K562 (cell line): ENCODE measurements around the gene SF3B4. TPM values are rescaled to one million over a fixed set of nuclear protein-coding genes. Genes with fewer than 3 reads are reported as not detected.

Experiments used
- ATAC-seq: fragments of 200-7000 bp; cut with Tn5 transposase; 3 replicates; pipeline ENCODE4 v1.9.1; 2020; ENCODE audit warnings: moderate library complexity
- Bru-seq: library from RNA; stranded (reverse); fragments of 400-500 nt; gene quantifications from one replicate; lab custom pipeline; 2021; lab: Mats Ljungman, UMichigan
- BruChase-seq, 2 experiments: library from RNA; stranded (reverse); fragments of 400-500 nt; gene quantifications; one replicate each; lab custom pipeline; 2021; lab: Mats Ljungman, UMichigan
- BruUV-seq: library from RNA; stranded (reverse); fragments of 400-500 nt; replicated peaks from 2 replicates; lab custom pipeline; 2021; lab: Mats Ljungman, UMichigan
- CTCF ChIA-PET: fragments of 300-600 bp; formaldehyde crosslinking; extraction: SDS; loops from one replicate; lab custom pipeline; 2021; ENCODE audit warnings: low intra/inter-chr PET ratio; lab: Yijun Ruan, JAX
- POLR2A ChIA-PET: fragments of 300-600, 350-650 bp; sonication (Branson Sonifier 250); formaldehyde crosslinking; extraction: SDS; loops from one replicate; lab custom pipeline; 2021; ENCODE audit warnings: antibody characterized with exemption, inconsistent platforms; lab: Yijun Ruan, JAX
- DNase-seq, 4 experiments: peaks; one replicate each; pipeline versions ENCODE4 v3.0.0 to v3.0.0-alpha.2; 2011 to 2018; ENCODE audit warnings: low spot score in 3 of 4, mixed read lengths in 3 of 4; ENCODE audit errors: extremely low read depth in 1 of 4
- FAIRE-seq: peaks from 2 replicates; lab custom pipeline; 2011; peaks lifted over from hg19 to GRCh38; lab: Jason Lieb, UNC
- H2AFZ ChIP-seq: 2 replicates; pipeline ENCODE4 v1.6.0; 2011; ENCODE audit warnings: low read depth, low read length, control low read depth, inconsistent platforms
- H3K27ac ChIP-seq: fragments of 200-600 bp; 3 replicates; pipeline ENCODE4 v1.8.0; 2011; ENCODE audit warnings: low read depth, mild to moderate bottlenecking, control low read depth, inconsistent platforms, low read length, moderate library complexity, mixed read lengths; ENCODE audit errors: extremely low read depth
- H3K27me3 ChIP-seq, 2 experiments: fragments of 300-600 bp in 1 of 2; 2 replicates in 1 of 2; 3 replicates in 1 of 2; pipeline versions ENCODE4 v1.6.0 to v1.8.0; 2011; ENCODE audit warnings: inconsistent platforms in 2 of 2, low read length in 2 of 2, mild to moderate bottlenecking in 1 of 2, mixed read lengths in 1 of 2, moderate library complexity in 1 of 2; ENCODE audit not compliant: control insufficient read depth in 2 of 2, insufficient read depth in 2 of 2
- H3K36me3 ChIP-seq: fragments of 300-600 bp; 3 replicates; pipeline ENCODE4 v1.8.0; 2011; ENCODE audit warnings: mild to moderate bottlenecking, low read length, inconsistent platforms; ENCODE audit not compliant: control insufficient read depth, insufficient read depth
- H3K4me1 ChIP-seq, 2 experiments: fragments of 200-600 bp in 1 of 2; replicated peaks in 1 of 2; 2 replicates in 1 of 2; 3 replicates in 1 of 2; pipeline versions ENCODE4 v1.5.1 to v1.8.0; 2011; ENCODE audit warnings: inconsistent platforms in 2 of 2, low read length in 2 of 2, mild to moderate bottlenecking in 1 of 2, mixed read lengths in 1 of 2, moderate library complexity in 1 of 2; ENCODE audit not compliant: control insufficient read depth in 2 of 2, insufficient read depth in 2 of 2
- H3K4me2 ChIP-seq: 2 replicates; pipeline ENCODE4 v1.6.1; 2011; ENCODE audit warnings: low read length, control low read depth, inconsistent platforms, mixed read lengths; ENCODE audit not compliant: insufficient read depth
- H3K4me3 ChIP-seq: fragments of 200-600 bp; sonication (generic), shearing (Covaris generic); 2 replicates; pipeline ENCODE4 v1.5.1; 2016; ENCODE audit warnings: control low read depth, inconsistent platforms
- H3K79me2 ChIP-seq: fragments of 200-600 bp; 3 replicates; pipeline ENCODE4 v1.8.0; 2011; ENCODE audit warnings: low read length, inconsistent platforms; ENCODE audit not compliant: control insufficient read depth, insufficient read depth
- H3K9ac ChIP-seq, 2 experiments: 2 replicates each; pipeline versions ENCODE4 v1.6.0 to v1.6.1; 2011; ENCODE audit warnings: low read depth in 2 of 2, low read length in 2 of 2, control low read depth in 1 of 2, inconsistent platforms in 1 of 2, mild to moderate bottlenecking in 1 of 2, mixed read lengths in 1 of 2; ENCODE audit not compliant: insufficient read depth in 1 of 2
- H3K9me1 ChIP-seq: one replicate; pipeline ENCODE4 v1.6.0; 2011; ENCODE audit warnings: inconsistent platforms, mild to moderate bottlenecking, low read length, moderate library complexity; ENCODE audit not compliant: control insufficient read depth, insufficient read depth
- H3K9me3 ChIP-seq: replicated peaks from 2 replicates; pipeline ENCODE4 v1.5.1; 2011; ENCODE audit warnings: low read depth, low read length, inconsistent platforms; ENCODE audit not compliant: control insufficient read depth, insufficient read depth
- H4K20me1 ChIP-seq: replicated peaks from 2 replicates; pipeline ENCODE4 v1.6.1; 2011; ENCODE audit warnings: low read length, inconsistent platforms, mixed read lengths; ENCODE audit not compliant: control insufficient read depth, insufficient read depth
- BACH1 ChIP-seq: fragments of 200-800 bp; sonication (Bioruptor generic); IDR thresholded peaks from 2 replicates; pipeline ENCODE4 v1.6.1; 2016; ENCODE audit warnings: missing genetic modification characterization, missing compliant biosample characterization
- CREB5 ChIP-seq: fragments of 250-450 bp; sonication (Bioruptor Pico); IDR thresholded peaks from 2 replicates; pipeline ENCODE4 v1.5.0; 2020; ENCODE audit warnings: mild to moderate bottlenecking
- ZC3H4 ChIP-seq: sonication (generic); formaldehyde crosslinking; IDR thresholded peaks from 2 replicates; pipeline ENCODE4 v1.9.0; 2021; ENCODE audit warnings: missing genetic modification reagents, borderline replicate concordance
- ZNF318 ChIP-seq, 2 experiments: fragments of 450-650 bp; IDR thresholded peaks; 2 replicates each; pipeline ENCODE4 v1.6.1; 2016; ENCODE audit warnings: mild to moderate bottlenecking in 2 of 2, borderline replicate concordance in 1 of 2, low read depth in 1 of 2, moderate library complexity in 1 of 2
- WGBS: fragments of 100-300 bp; shearing (Covaris generic); methylation state at CpG from one replicate; pipeline ENCODE4 v1.1.6; 2016; ENCODE audit warnings: low coverage, mixed read lengths; ENCODE audit not compliant: insufficient coverage; ENCODE audit errors: missing lambda C conversion rate; 5-methylcytosine and 5-hydroxymethylcytosine counted together
- in situ Hi-C: fragments of 300-500 bp; cut with MboI; formaldehyde crosslinking; loops from 4 replicates; pipeline ENCODE4 v1.15.0; 2018; ENCODE audit warnings: inconsistent platforms, mixed read lengths
- intact Hi-C: fragments of 100-400 bp; cut with micrococcal nuclease; formaldehyde crosslinking; loops from 2 replicates; pipeline ENCODE4 v1.14.2; 2022
- long read RNA-seq, 3 experiments: library from polyadenylated mRNA in 2 of 3; library from RNA in 1 of 3; unstranded in 2 of 3; stranded (forward) in 1 of 3; transcript quantifications; one replicate each; pipeline ENCODE4 v2.0.0, GENCODE V29; 2019 to 2022
- polyA minus RNA-seq, 3 experiments: library from RNA; depleted of rRNA, polyadenylated mRNA; stranded (reverse); fragments of >200 nt; gene quantifications; 2 replicates each; pipeline ENCODE4 v1.2.3, GENCODE V29; 2011
- polyA plus RNA-seq, 8 experiments: library from polyadenylated mRNA; depleted of rRNA in 4 of 8; stranded (reverse) in 5 of 8; unstranded in 3 of 8; fragments of >200 nt; fragmentation: Nextera tagmentation in 2 of 8; fragmentation: Illumina TruSeq in 1 of 8; extraction: Ambion mirVana in 2 of 8; extraction: Trizol in 1 of 8; gene quantifications; 2 replicates each; pipeline versions ENCODE4 v1.2.1 to v1.2.3, GENCODE V29; 2011 to 2014; ENCODE audit warnings: inconsistent platforms in 1 of 8, missing spikeins in 1 of 8
- total RNA-seq, 7 experiments: library from RNA; depleted of rRNA in 6 of 7; stranded (reverse); fragments of >200 nt in 6 of 7; fragmentation: Illumina TruSeq in 2 of 7; extraction: Trizol in 2 of 7; gene quantifications; 2 replicates each; pipeline versions ENCODE4 v1.2.1 to v1.2.3, GENCODE V29; 2011 to 2021; ENCODE audit warnings: low replicate concordance in 1 of 7

Gene SF3B4
- total RNA-seq (2011; cell fraction: chromatin; rRNA removed; ENCODE audit: low replicate concordance) = 36.8 and 50.0 TPM in 2 replicates
- 22.8 and 30.1 TPM in 2 replicates for total RNA-seq (2011; cell fraction: nucleolus; rRNA removed)
- total RNA-seq (2011; cell fraction: nucleoplasm; rRNA removed) = 21.9 and 22.2 TPM in 2 replicates
- 11.0 and 13.0 TPM in 2 replicates for total RNA-seq (2014; rRNA removed)
- 28.2 and 28.4 TPM in 2 replicates for total RNA-seq (2014; rRNA removed; fragmentation: Illumina TruSeq; extraction: Trizol)
- 30.0 and 31.3 TPM in 2 replicates for total RNA-seq (2015; rRNA removed; fragmentation: Illumina TruSeq; extraction: Trizol)
- 78.5 and 87.1 TPM in 2 replicates for total RNA-seq (2021)
- 18.1 and 33.3 TPM in 2 replicates for polyA plus RNA-seq (2011; rRNA removed)
- 20.3 and 35.8 TPM in 2 replicates for polyA plus RNA-seq (2011; cell fraction: cytosol; rRNA removed)
- polyA plus RNA-seq (2011; cell fraction: nucleus; rRNA removed) = 21.9 and 25.6 TPM in 2 replicates
- 62.3 and 73.0 TPM in 2 replicates for polyA plus RNA-seq (2012)
- 88.0 and 101 TPM in 2 replicates for polyA plus RNA-seq (2014; fragmentation: Illumina TruSeq; extraction: Trizol)
- 1 to 10 TPM; 3.0 to 8.3 TPM for polyA plus RNA-seq (2014; fragmentation: Nextera tagmentation; extraction: Ambion mirVana)
- 22.8 and 26.1 TPM in 2 replicates for polyA plus RNA-seq (2014; rRNA removed)
- 25.2 and 30.7 TPM in 2 replicates for polyA minus RNA-seq (2011; rRNA and poly(A)+ RNA removed)
- 22.9 and 35.8 TPM in 2 replicates for polyA minus RNA-seq (2011; cell fraction: cytosol; rRNA and poly(A)+ RNA removed)
- polyA minus RNA-seq (2011; cell fraction: nucleus; rRNA and poly(A)+ RNA removed) = 15.2 and 21.9 TPM in 2 replicates
- percentile 94 among the genes with signal in this experiment for Bru-seq, nascent RNA
- BruChase-seq, experiment 1, labeled RNA remaining after a 2-hour chase = percentile 94 among the genes with signal in this experiment
- percentile 95 among the genes with signal in this experiment for BruChase-seq, experiment 2, labeled RNA remaining after a 6-hour chase
- long read RNA-seq, experiment 1, transcript SF3B4-201 (6 exons, 2,085 nt) = major isoform, 59 of 143 reads
- long read RNA-seq, experiment 1, partial matches to known transcripts = 81 of 143 reads
- long read RNA-seq, experiment 1, other reads (novel, unspliced or antisense) = 3 of 143 reads
- long read RNA-seq, experiment 2, transcript SF3B4-201 (6 exons, 2,085 nt) = major isoform, 104 of 146 reads
- long read RNA-seq, experiment 2, partial matches to known transcripts = 37 of 146 reads
- long read RNA-seq, experiment 2, other reads (novel, unspliced or antisense) = 5 of 146 reads
- long read RNA-seq, experiment 3, transcript SF3B4-201 (6 exons, 2,085 nt) = major isoform, 82 of 94 reads
- long read RNA-seq, experiment 3, partial matches to known transcripts = 10 of 94 reads
- long read RNA-seq, experiment 3, other reads (novel, unspliced or antisense) = 2 of 94 reads

- WGBS = 1% methylated on average over 45 of the region's 47 CpGs
- peak within 1 kb of the TSS; percentile 93 for H3K4me3 ChIP-seq
- H3K27ac ChIP-seq = peak within 1 kb of the TSS; percentile 73
- H3K4me2 ChIP-seq = peak within 1 kb of the TSS; percentile 96
- TSS peak; percentile 98 for BruUV-seq
- peaks cover 36% of the 10 kb centered on the region for H3K79me2 ChIP-seq
- peak; percentile 92 for FAIRE-seq
- H3K9ac ChIP-seq = peak within 1 kb of the TSS; percentile 76 to 94
- no peaks in the 10 kb centered on the region for H4K20me1 ChIP-seq
- no peaks in the 10 kb centered on the region for H3K27me3 ChIP-seq
- CTCF ChIA-PET = no interaction called here
- no peaks in the 10 kb centered on the region for H3K9me3 ChIP-seq
- ATAC-seq = peak; percentile 99
- H2AFZ ChIP-seq = peak within 1 kb of the TSS; percentile 82
- H3K36me3 ChIP-seq = peaks cover 41% of the 10 kb centered on the region
- in situ Hi-C loops = no loop called here
- POLR2A ChIA-PET = interaction anchor here (0.6 to 3.5 kb wide), 12 partner anchors 9 to 1053 kb away, joined by 3 to 28 read pairs (median 3); partner anchors contain the start of genes MTMR11 and VPS45
- peaks cover 22 to 23% of the 10 kb centered on the region in 2 experiments for H3K4me1 ChIP-seq
- DNase-seq = peak; percentile 89 to 96 (median 90)
- H3K9me1 ChIP-seq = no peaks in the 10 kb centered on the region
- intact Hi-C loops = loop anchor here (1.0 kb wide), 1 partner anchor 39 kb away; no protein-coding TSS in a partner anchor
- TF ChIP-seq ZC3H4 (no peak), CREB5 (CRISPR knock-in tag) (no peak), ZNF318 (IDR thresholded peaks at IDR 0.05; ENCODE audit: borderline replicate concordance in 1 of 2, low read depth in 1 of 2) (no peak), BACH1 (tag) (no peak)
These were observed at the start of gene SF3B4 for GRCh38 chr1:149927563-149928400. Gene SF3B4 (minus strand): TSS chr1:149927803. CDS start chr1:149927759, 44 bp downstream.
